ENCODE results near the gene SPATA17.

DNA sequence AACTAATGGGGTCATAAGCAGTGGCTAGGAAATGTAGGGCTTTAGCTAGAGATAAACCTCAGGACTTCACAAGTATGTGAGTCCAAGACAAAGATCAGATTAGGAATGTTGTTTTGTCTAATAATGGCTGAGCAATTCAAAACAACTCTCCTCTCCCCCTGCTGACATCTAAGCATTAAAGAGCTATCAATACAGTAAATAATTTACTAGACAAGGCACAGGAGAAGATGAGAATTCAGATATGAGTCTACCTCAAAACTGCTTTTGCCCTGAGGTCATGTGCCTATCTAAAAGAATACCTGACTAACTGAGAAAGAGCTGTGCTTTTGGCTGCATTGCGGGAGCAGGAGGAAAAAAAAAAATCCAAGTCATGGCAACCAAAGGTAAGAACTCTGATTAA, 86.8 kb downstream of the SPATA17 start:
- TF ChIP-seq POLR2A (IDR thresholded peaks at IDR 0.05; ENCODE audit: low read depth, low read length): no peak
- TF ChIP-seq, protein P1, sequence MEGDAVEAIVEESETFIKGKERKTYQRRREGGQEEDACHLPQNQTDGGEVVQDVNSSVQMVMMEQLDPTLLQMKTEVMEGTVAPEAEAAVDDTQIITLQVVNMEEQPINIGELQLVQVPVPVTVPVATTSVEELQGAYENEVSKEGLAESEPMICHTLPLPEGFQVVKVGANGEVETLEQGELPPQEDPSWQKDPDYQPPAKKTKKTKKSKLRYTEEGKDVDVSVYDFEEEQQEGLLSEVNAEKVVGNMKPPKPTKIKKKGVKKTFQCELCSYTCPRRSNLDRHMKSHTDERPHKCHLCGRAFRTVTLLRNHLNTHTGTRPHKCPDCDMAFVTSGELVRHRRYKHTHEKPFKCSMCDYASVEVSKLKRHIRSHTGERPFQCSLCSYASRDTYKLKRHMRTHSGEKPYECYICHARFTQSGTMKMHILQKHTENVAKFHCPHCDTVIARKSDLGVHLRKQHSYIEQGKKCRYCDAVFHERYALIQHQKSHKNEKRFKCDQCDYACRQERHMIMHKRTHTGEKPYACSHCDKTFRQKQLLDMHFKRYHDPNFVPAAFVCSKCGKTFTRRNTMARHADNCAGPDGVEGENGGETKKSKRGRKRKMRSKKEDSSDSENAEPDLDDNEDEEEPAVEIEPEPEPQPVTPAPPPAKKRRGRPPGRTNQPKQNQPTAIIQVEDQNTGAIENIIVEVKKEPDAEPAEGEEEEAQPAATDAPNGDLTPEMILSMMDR (IDR thresholded peaks at IDR 0.05; ENCODE audit: extremely low read depth in 1 of 2, insufficient read depth in 1 of 2, low read depth in 1 of 2, low read length in 2 of 2): no peak
- TF ChIP-seq EZH2 (IDR thresholded peaks at IDR 0.05; ENCODE audit: borderline replicate concordance, low read depth, low read length, severe bottlenecking): no peak
- no peak for TF ChIP-seq POLR2AphosphoS5 (IDR thresholded peaks at IDR 0.05; ENCODE audit: insufficient read depth, low read depth, low read length)
- TF ChIP-seq, protein P2, sequence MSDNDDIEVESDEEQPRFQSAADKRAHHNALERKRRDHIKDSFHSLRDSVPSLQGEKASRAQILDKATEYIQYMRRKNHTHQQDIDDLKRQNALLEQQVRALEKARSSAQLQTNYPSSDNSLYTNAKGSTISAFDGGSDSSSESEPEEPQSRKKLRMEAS (IDR thresholded peaks at IDR 0.05; ENCODE audit: insufficient read depth, insufficient read length): no peak
- no peak for TF ChIP-seq JUN (IDR thresholded peaks at IDR 0.05; ENCODE audit: borderline replicate concordance, insufficient read depth, insufficient read length, low read depth)
